A549 (cell line): ENCODE data around the gene SERPINE1. TPM values are rescaled to one million over a fixed set of nuclear protein-coding genes. Genes with fewer than 3 reads are reported as not detected.
"Not testable (repeated sequence)": the region's sequence is repeated elsewhere in the genome, so short reads cannot be mapped to it uniquely, and the experiment has no call there.

Experiments
- ATAC-seq, 2 experiments: fragments of 200-7000 bp in 1 of 2; fragments of >200 bp in 1 of 2; cut with Nextera tagmentation in 1 of 2; cut with Tn5 transposase in 1 of 2; 3 replicates each; pipeline versions ENCODE4 v1.8.0 to v1.9.1; 2018 to 2020; ENCODE audit warnings: mild to moderate bottlenecking in 1 of 2, moderate library complexity in 1 of 2
- CTCF ChIA-PET: fragments of 300-600 bp; sonication (Branson Sonifier 250); formaldehyde crosslinking; extraction: SDS; loops from one replicate; lab custom pipeline; 2021; ENCODE audit warnings: antibody characterized with exemption, inconsistent platforms; lab: Yijun Ruan, JAX
- POLR2A ChIA-PET: fragments of 350-600 bp; formaldehyde crosslinking; extraction: SDS; loops from one replicate; lab custom pipeline; 2021; ENCODE audit warnings: antibody characterized with exemption, inconsistent platforms; lab: Yijun Ruan, JAX
- DNase-seq, 2 experiments: peaks; one replicate each; pipeline versions ENCODE4 v3.0.0 to v3.0.0-alpha.2; 2011 to 2016; ENCODE audit warnings: low read depth in 1 of 2, low spot score in 1 of 2
- FAIRE-seq: peaks from 2 replicates; lab custom pipeline; 2011; peaks lifted over from hg19 to GRCh38; lab: Jason Lieb, UNC
- H3K27ac ChIP-seq, 2 experiments: fragments of >200 bp; sonication (Bioruptor Twin); formaldehyde crosslinking; 3 replicates each; pipeline ENCODE4 v1.5.1; 2016 to 2017
- H3K4me1 ChIP-seq: fragments of >200 bp; sonication (Bioruptor Twin); formaldehyde crosslinking; 3 replicates; pipeline ENCODE4 v1.6.1; 2016
- H3K4me2 ChIP-seq: fragments of >200 bp; sonication (Bioruptor Twin); formaldehyde crosslinking; 3 replicates; pipeline ENCODE4 v1.6.1; 2016
- H3K4me3 ChIP-seq: fragments of >200 bp; sonication (Bioruptor Twin); formaldehyde crosslinking; 3 replicates; pipeline ENCODE4 v1.5.1; 2016
- H3K9me3 ChIP-seq: fragments of >200 bp; sonication (Bioruptor Twin); formaldehyde crosslinking; 3 replicates; pipeline ENCODE4 v1.6.1; 2016
- EP300 ChIP-seq, 2 experiments: fragments of >200 bp; sonication (Bioruptor Twin); formaldehyde crosslinking; IDR thresholded peaks; 2 replicates in 1 of 2; 3 replicates in 1 of 2; pipeline ENCODE4 v1.6.1; 2016 to 2017
- FOSB ChIP-seq: fragments of 250-450 bp; sonication (Bioruptor Pico); IDR thresholded peaks from 2 replicates; pipeline ENCODE4 v1.5.0; 2020; ENCODE audit warnings: mild to moderate bottlenecking, moderate library complexity
- FOSL2 ChIP-seq, 2 experiments: fragments of 450-650 bp in 1 of 2; fragments of >200 bp in 1 of 2; sonication (Bioruptor Twin) in 1 of 2; formaldehyde crosslinking; IDR thresholded peaks; 2 replicates each; pipeline versions ENCODE4 v1.5.0 to v1.6.1; 2016 to 2020; ENCODE audit warnings: mild to moderate bottlenecking in 1 of 2, moderate library complexity in 1 of 2
- HOXA7 ChIP-seq: fragments of 250-450 bp; sonication (Bioruptor Pico); IDR thresholded peaks from 2 replicates; pipeline ENCODE4 v1.5.0; 2020; ENCODE audit warnings: mild to moderate bottlenecking, moderate library complexity
- JUN ChIP-seq, 2 experiments: fragments of >200 bp; sonication (Bioruptor Twin); formaldehyde crosslinking; IDR thresholded peaks; 2 replicates in 1 of 2; 3 replicates in 1 of 2; pipeline ENCODE4 v1.6.1; 2016 to 2017
- MYC ChIP-seq: IDR thresholded peaks from 2 replicates; pipeline ENCODE4 v1.6.1; 2012; ENCODE audit warnings: mild to moderate bottlenecking, inconsistent platforms, low read length, improper control_type of control experiment, borderline replicate concordance
- RARB ChIP-seq: fragments of 250-450 bp; sonication (Bioruptor Pico); IDR thresholded peaks from 2 replicates; pipeline ENCODE4 v1.8.0; 2021; ENCODE audit warnings: mild to moderate bottlenecking, moderate library complexity
- TFCP2L1 ChIP-seq: fragments of 250-450 bp; sonication (Bioruptor Pico); IDR thresholded peaks from 2 replicates; pipeline ENCODE4 v1.5.0; 2021; ENCODE audit warnings: mild to moderate bottlenecking
- ZFP36 ChIP-seq: fragments of 450-650 bp; IDR thresholded peaks from 2 replicates; pipeline ENCODE4 v1.6.1; 2014; ENCODE audit warnings: borderline replicate concordance; ENCODE audit not compliant: partially characterized antibody
- WGBS: methylation state at CpG from one replicate; pipeline ENCODE4 v1.1.6; 2017; ENCODE audit errors: missing lambda C conversion rate; 5-methylcytosine and 5-hydroxymethylcytosine counted together
- polyA plus RNA-seq, 4 experiments: library from polyadenylated mRNA; depleted of rRNA in 3 of 4; stranded (reverse); fragments of >200 nt; fragmentation: RNase III in 1 of 4; extraction: RNeasy Plus Mini Kit Qiagen cat#74134 plus additional on column Dnase treatment in 1 of 4; gene quantifications; 2 replicates in 3 of 4; 3 replicates in 1 of 4; pipeline ENCODE4 v1.2.3, GENCODE V29; 2011 to 2017
- TF ChIP-seq, protein P1 (sequence below): IDR thresholded peaks from 2 replicates; pipeline ENCODE4 v1.6.1; 2012

Gene SERPINE1
- polyA plus RNA-seq, 2 of the 4 experiments (the other 2 are of a cell fraction), result 286 to 355 TPM

DNA sequence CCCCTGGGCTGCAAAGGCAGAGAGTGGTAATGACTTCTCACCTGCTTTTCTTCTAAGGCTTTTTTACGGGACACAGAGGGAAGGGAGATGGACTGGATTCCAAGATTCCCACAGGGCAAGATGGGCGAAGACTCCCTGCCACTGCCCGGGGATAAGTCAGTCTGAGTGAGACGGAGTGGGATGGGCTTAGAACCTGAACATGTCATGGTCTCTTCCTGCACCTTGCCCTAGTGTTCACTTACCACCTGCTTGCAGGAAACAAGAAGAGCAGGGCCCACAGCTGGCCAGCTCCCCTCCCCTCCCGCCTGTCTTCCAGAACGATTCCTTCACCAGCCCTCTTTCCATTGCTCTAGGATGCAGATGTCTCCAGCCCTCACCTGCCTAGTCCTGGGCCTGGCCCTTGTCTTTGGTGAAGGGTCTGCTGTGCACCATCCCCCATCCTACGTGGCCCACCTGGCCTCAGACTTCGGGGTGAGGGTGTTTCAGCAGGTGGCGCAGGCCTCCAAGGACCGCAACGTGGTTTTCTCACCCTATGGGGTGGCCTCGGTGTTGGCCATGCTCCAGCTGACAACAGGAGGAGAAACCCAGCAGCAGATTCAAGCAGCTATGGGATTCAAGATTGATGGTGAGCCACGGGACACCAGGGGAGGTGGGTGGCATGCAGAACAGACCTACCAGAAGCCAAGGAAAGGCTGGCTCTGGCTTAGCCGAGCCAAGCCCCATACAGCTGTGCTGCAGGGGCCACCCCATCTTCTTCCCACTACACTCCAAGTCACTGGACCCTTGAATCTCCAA, 1.3 kb downstream of the SERPINE1 start:
- Histone ChIP-seq H3K4me3 (peak overlapping the region; percentile 63), H3K4me2 (peak overlapping the region; percentile 94), H3K4me1 (peaks cover 79% of the 10 kb centered on the region), H3K27ac (peak overlapping the region; percentile 94 to 95), H3K9me3 (no peaks in the 10 kb centered on the region; the same call in 2 of the 3 replicates)
- ATAC-seq (peak in 1 of 2 experiments; percentile 9; a peak in 3 of 6 replicates), FAIRE-seq (no peak), DNase-seq (no peak)
- WGBS, result 28% methylated on average over 14 of the region's 14 CpGs
- POLR2A ChIA-PET, result interaction anchor here (1.2 to 3.5 kb wide), 8 partner anchors 8 to 37 kb away, joined by 3 to 51 read pairs (median 13); partner anchors contain the start of gene VGF
- CTCF ChIA-PET, result interaction anchor here (0.7 to 32.8 kb wide), 8 partner anchors 8 to 70 kb away, joined by 3 to 600 read pairs (median 10); no protein-coding TSS in a partner anchor
- TF ChIP-seq FOSL2 (IDR thresholded peaks at IDR 0.05) (no peak), FOSL2 (CRISPR knock-in tag; IDR thresholded peaks at IDR 0.05) (no peak), ZFP36 (no peak), RARB (CRISPR knock-in tag) (peak; percentile 67; the same call in 1 of the 2 replicates)
- TF ChIP-seq, protein P1, sequence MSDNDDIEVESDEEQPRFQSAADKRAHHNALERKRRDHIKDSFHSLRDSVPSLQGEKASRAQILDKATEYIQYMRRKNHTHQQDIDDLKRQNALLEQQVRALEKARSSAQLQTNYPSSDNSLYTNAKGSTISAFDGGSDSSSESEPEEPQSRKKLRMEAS, result peak; percentile 69
- TF ChIP-seq, all 56 proteins: peak for 2

DNA sequence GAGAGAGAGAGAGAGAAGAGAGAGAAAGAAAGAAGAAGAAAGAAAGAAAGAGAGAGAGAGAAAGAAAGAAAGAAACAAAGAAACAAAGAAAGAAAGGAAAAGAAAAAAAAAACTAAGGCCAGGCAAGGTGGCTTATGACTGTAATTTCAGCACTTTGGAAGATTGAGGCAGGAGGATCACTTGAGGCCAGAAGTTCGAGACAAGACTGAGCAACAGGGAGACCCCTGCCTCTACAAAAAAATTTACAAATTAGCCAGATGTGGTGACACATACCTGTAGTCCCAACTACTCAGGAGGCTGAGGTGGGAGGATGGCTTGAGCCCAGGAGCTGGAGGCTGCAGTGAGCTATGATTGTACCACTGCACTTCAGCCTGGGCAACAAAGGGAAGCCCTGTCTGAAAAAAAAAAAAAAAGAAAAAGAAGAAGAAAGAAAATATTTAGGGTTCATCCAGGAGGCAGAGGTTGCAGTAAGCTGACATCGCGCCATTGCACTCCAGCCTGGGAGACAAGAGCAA, 2.8 kb downstream of the SERPINE1 start:
- FAIRE-seq, result no peak
- DNase-seq, result no peak
- TF ChIP-seq MYC (no peak), JUN (IDR thresholded peaks at IDR 0.05) (0 out of 5 replicates have a peak, but pooled peaks of 1 of the 2 experiments have one; percentile 46)
- H3K4me3 ChIP-seq, result peak overlapping the region; percentile 63
- no peak for ATAC-seq
- 91% methylated on average over 3 of the region's 3 CpGs for WGBS
- H3K9me3 ChIP-seq, result no peaks in the 10 kb centered on the region; the same call in 2 of the 3 replicates
- H3K4me1 ChIP-seq, result peaks cover 79% of the 10 kb centered on the region
- H3K4me2 ChIP-seq, result peak overlapping the region; percentile 94
- peak overlapping the region; percentile 34 to 94; a peak in 4 of 6 replicates for H3K27ac ChIP-seq
- ChIA-PET CTCF (interaction anchor here (0.7 to 32.8 kb wide), 8 partner anchors 8 to 250 kb away, joined by 3 to 600 read pairs (median 5); no protein-coding TSS in a partner anchor), POLR2A (interaction anchor here (0.7 to 1.2 kb wide), 2 partner anchors 11 to 28 kb away, joined by 3 read pairs; no protein-coding TSS in a partner anchor)

DNA sequence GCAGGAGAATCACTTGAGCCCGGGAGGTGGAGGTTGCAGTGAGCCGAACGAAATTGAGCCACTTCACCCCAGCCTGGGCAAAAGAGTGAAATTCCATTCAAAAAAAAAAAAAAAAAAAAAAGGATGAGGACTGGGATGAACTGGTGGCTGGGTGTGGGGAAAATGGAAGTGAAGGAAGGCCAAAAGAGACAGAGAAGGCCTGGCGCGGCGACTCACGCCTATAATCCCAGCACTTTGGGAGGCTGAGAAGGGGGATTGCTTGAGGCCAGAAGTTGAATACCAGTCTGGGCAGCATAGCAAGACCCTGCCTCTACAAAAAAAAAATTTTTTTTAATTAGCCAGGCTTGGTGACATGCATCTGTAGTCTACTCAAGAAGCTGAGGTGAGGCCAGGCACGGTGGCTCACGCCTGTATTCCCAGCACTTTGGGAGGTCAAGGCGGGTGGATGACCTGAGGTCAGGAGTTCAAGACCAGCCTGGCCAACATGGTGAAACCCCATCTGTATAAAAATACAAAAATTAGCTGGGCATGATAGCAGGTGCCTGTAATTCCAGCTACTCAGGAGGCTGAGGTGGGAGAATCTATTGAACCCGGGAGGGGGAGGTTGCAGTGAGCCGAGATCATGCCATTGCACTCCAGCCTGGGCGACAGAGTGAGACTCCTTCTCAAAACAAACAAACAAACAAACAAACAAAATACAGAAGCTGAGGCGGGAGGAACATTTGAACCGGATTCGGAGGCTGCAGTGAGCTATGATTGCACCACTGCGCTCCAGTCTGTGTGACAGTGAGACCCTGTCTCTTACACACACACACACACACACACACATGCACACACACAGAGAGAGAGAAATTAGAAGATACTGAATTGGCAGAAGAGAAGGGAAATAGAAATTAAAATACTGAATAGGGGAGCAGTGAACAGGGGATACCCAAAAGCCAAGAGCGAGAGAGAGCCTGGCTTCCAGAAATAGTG, 6.0 kb downstream of the SERPINE1 start:
- WGBS, result 85% methylated on average over 18 of the region's 18 CpGs
- H3K4me3 ChIP-seq, POLR2A ChIA-PET, FAIRE-seq, H3K9me3 ChIP-seq, ATAC-seq, DNase-seq: not testable (repeated sequence)
- H3K27ac ChIP-seq, result peak overlapping the region in 1 of 2 experiments; percentile 63; a peak in 3 of 6 replicates
- peak overlapping the region; percentile 53 for H3K4me2 ChIP-seq
- H3K4me1 ChIP-seq, result peaks cover 87% of the 10 kb centered on the region
- peak; percentile 59 for TF ChIP-seq FOSB (CRISPR knock-in tag)
- CTCF ChIA-PET, result interaction anchor here (0.7 to 32.8 kb wide), 9 partner anchors 8 to 238 kb away, joined by 3 to 600 read pairs (median 15); partner anchors contain the start of genes ACHE and SERPINE1

DNA sequence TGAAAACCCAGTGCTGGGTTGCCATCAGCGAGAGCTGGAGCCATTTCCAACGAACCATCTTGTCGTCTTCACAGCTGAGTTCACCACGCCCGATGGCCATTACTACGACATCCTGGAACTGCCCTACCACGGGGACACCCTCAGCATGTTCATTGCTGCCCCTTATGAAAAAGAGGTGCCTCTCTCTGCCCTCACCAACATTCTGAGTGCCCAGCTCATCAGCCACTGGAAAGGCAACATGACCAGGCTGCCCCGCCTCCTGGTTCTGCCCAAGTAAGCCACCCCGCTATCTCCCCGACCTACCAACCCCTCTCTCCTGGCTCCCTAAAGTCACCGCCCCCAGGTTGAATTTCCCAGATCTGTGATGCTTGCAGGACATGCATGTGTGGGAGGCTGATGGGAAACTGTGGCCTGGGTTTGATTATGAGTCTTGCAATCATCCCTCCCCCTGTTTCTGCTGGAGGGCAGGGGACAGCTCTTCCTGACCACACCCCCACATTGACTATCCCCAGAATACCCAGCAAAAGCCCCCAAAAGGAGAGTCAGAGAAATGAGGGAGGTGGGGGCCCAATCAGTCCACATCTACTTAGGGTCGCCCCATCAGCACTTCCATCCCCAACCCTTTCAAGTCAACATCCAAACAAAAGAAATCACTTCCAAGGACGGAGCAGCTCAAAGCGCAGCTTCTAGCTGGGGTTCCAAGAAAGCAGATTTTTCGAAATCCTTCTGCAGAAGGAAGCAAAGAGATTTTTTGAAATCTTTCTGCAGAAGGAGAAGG, 6.9 kb downstream of the SERPINE1 start:
- peaks cover 89% of the 10 kb centered on the region for H3K4me1 ChIP-seq
- TF ChIP-seq HOXA7, result peak; percentile 42; the same call in 1 of the 2 replicates
- 0 out of 2 replicates have a peak, but pooled peaks have one; percentile 66 for TF ChIP-seq TFCP2L1
- TF ChIP-seq JUN (IDR thresholded peaks at IDR 0.05), result 0 out of 5 replicates have a peak, but pooled peaks of 1 of the 2 experiments have one; percentile 21
- no peak for TF ChIP-seq EP300 (IDR thresholded peaks at IDR 0.05)
- DNase-seq (no peak), FAIRE-seq (no peak), ATAC-seq (peak in 1 of 2 experiments; percentile 1; a peak in 3 of 6 replicates)
- WGBS, result 81% methylated on average over 15 of the region's 15 CpGs
- H3K27ac ChIP-seq, result peak overlapping the region in 1 of 2 experiments; percentile 63; a peak in 4 of 6 replicates
- H3K9me3 ChIP-seq, result no peaks in the 10 kb centered on the region
- ChIA-PET CTCF (interaction anchor here (0.6 to 32.8 kb wide), 15 partner anchors 9 to 239 kb away, joined by 3 to 600 read pairs (median 4); partner anchors contain the start of genes ACHE and SERPINE1), POLR2A (no interaction called here)
- peak overlapping the region; percentile 53 for H3K4me2 ChIP-seq
- no peak overlapping the region for H3K4me3 ChIP-seq
